K562 (cell line): ENCODE measurements around the gene KDM4C. TPM values are rescaled to one million over a fixed set of nuclear protein-coding genes. Genes with fewer than 3 reads are reported as not detected.

Source experiments
- ATAC-seq: fragments of 200-7000 bp; cut with Tn5 transposase; 3 replicates; pipeline ENCODE4 v1.9.1; 2020; ENCODE audit warnings: moderate library complexity
- BruUV-seq: library from RNA; stranded (reverse); fragments of 400-500 nt; replicated peaks from 2 replicates; lab custom pipeline; 2021; lab: Mats Ljungman, UMichigan
- CTCF ChIA-PET: fragments of 300-600 bp; formaldehyde crosslinking; extraction: SDS; loops from one replicate; lab custom pipeline; 2021; ENCODE audit warnings: low intra/inter-chr PET ratio; lab: Yijun Ruan, JAX
- POLR2A ChIA-PET: fragments of 300-600, 350-650 bp; sonication (Branson Sonifier 250); formaldehyde crosslinking; extraction: SDS; loops from one replicate; lab custom pipeline; 2021; ENCODE audit warnings: antibody characterized with exemption, inconsistent platforms; lab: Yijun Ruan, JAX
- DNase-seq, 4 experiments: peaks; one replicate each; pipeline versions ENCODE4 v3.0.0 to v3.0.0-alpha.2; 2011 to 2018; ENCODE audit warnings: low spot score in 3 of 4, mixed read lengths in 3 of 4; ENCODE audit errors: extremely low read depth in 1 of 4
- FAIRE-seq: peaks from 2 replicates; lab custom pipeline; 2011; peaks lifted over from hg19 to GRCh38; lab: Jason Lieb, UNC
- H2AFZ ChIP-seq: 2 replicates; pipeline ENCODE4 v1.6.0; 2011; ENCODE audit warnings: low read depth, low read length, control low read depth, inconsistent platforms
- H3K27ac ChIP-seq: fragments of 200-600 bp; 3 replicates; pipeline ENCODE4 v1.8.0; 2011; ENCODE audit warnings: low read depth, mild to moderate bottlenecking, control low read depth, inconsistent platforms, low read length, moderate library complexity, mixed read lengths; ENCODE audit errors: extremely low read depth
- H3K27me3 ChIP-seq, 2 experiments: fragments of 300-600 bp in 1 of 2; 2 replicates in 1 of 2; 3 replicates in 1 of 2; pipeline versions ENCODE4 v1.6.0 to v1.8.0; 2011; ENCODE audit warnings: inconsistent platforms in 2 of 2, low read length in 2 of 2, mild to moderate bottlenecking in 1 of 2, mixed read lengths in 1 of 2, moderate library complexity in 1 of 2; ENCODE audit not compliant: control insufficient read depth in 2 of 2, insufficient read depth in 2 of 2
- H3K36me3 ChIP-seq: fragments of 300-600 bp; 3 replicates; pipeline ENCODE4 v1.8.0; 2011; ENCODE audit warnings: mild to moderate bottlenecking, low read length, inconsistent platforms; ENCODE audit not compliant: control insufficient read depth, insufficient read depth
- H3K4me1 ChIP-seq, 2 experiments: fragments of 200-600 bp in 1 of 2; replicated peaks in 1 of 2; 2 replicates in 1 of 2; 3 replicates in 1 of 2; pipeline versions ENCODE4 v1.5.1 to v1.8.0; 2011; ENCODE audit warnings: inconsistent platforms in 2 of 2, low read length in 2 of 2, mild to moderate bottlenecking in 1 of 2, mixed read lengths in 1 of 2, moderate library complexity in 1 of 2; ENCODE audit not compliant: control insufficient read depth in 2 of 2, insufficient read depth in 2 of 2
- H3K4me2 ChIP-seq: 2 replicates; pipeline ENCODE4 v1.6.1; 2011; ENCODE audit warnings: low read length, control low read depth, inconsistent platforms, mixed read lengths; ENCODE audit not compliant: insufficient read depth
- H3K4me3 ChIP-seq: fragments of 200-600 bp; sonication (generic), shearing (Covaris generic); 2 replicates; pipeline ENCODE4 v1.5.1; 2016; ENCODE audit warnings: control low read depth, inconsistent platforms
- H3K79me2 ChIP-seq: fragments of 200-600 bp; 3 replicates; pipeline ENCODE4 v1.8.0; 2011; ENCODE audit warnings: low read length, inconsistent platforms; ENCODE audit not compliant: control insufficient read depth, insufficient read depth
- H3K9ac ChIP-seq, 2 experiments: 2 replicates each; pipeline versions ENCODE4 v1.6.0 to v1.6.1; 2011; ENCODE audit warnings: low read depth in 2 of 2, low read length in 2 of 2, control low read depth in 1 of 2, inconsistent platforms in 1 of 2, mild to moderate bottlenecking in 1 of 2, mixed read lengths in 1 of 2; ENCODE audit not compliant: insufficient read depth in 1 of 2
- H3K9me1 ChIP-seq: one replicate; pipeline ENCODE4 v1.6.0; 2011; ENCODE audit warnings: inconsistent platforms, mild to moderate bottlenecking, low read length, moderate library complexity; ENCODE audit not compliant: control insufficient read depth, insufficient read depth
- H3K9me3 ChIP-seq: replicated peaks from 2 replicates; pipeline ENCODE4 v1.5.1; 2011; ENCODE audit warnings: low read depth, low read length, inconsistent platforms; ENCODE audit not compliant: control insufficient read depth, insufficient read depth
- H4K20me1 ChIP-seq: replicated peaks from 2 replicates; pipeline ENCODE4 v1.6.1; 2011; ENCODE audit warnings: low read length, inconsistent platforms, mixed read lengths; ENCODE audit not compliant: control insufficient read depth, insufficient read depth
- CBX2 ChIP-seq: fragments of 200-600 bp; sonication (generic); IDR thresholded peaks from one replicate; pipeline ENCODE4 v1.6.1; 2012; ENCODE audit warnings: mild to moderate bottlenecking, low read length, inconsistent platforms; ENCODE audit not compliant: insufficient read depth, poor library complexity, severe bottlenecking
- CCNT2 ChIP-seq: IDR thresholded peaks from 2 replicates; pipeline ENCODE4 v1.6.1; 2011; ENCODE audit warnings: borderline replicate concordance, low read depth, mild to moderate bottlenecking, moderate library complexity, mixed read lengths, low read length; ENCODE audit not compliant: insufficient read length; ENCODE audit errors: extremely low read depth
- HLTF ChIP-seq: fragments of 450-650 bp; IDR thresholded peaks from 2 replicates; pipeline ENCODE4 v1.6.1; 2016
- KDM5B ChIP-seq: fragments of 200-600 bp; sonication (generic); IDR thresholded peaks from 2 replicates; pipeline ENCODE4 v1.6.1; 2012; ENCODE audit warnings: low read depth, mild to moderate bottlenecking, moderate library complexity, low read length, control low read depth, inconsistent platforms; ENCODE audit not compliant: insufficient replicate concordance
- NFIC ChIP-seq: fragments of 450-650 bp; IDR thresholded peaks from 2 replicates; pipeline ENCODE4 v1.6.1; 2017; ENCODE audit warnings: mild to moderate bottlenecking, inconsistent platforms
- NR2C1 ChIP-seq, 2 experiments: fragments of 450-650 bp; IDR thresholded peaks; 2 replicates each; pipeline ENCODE4 v1.6.1; 2017; ENCODE audit warnings: mild to moderate bottlenecking in 2 of 2, antibody characterized with exemption in 1 of 2, inconsistent platforms in 1 of 2, missing compliant biosample characterization in 1 of 2, missing genetic modification characterization in 1 of 2
- ZNF589 ChIP-seq: fragments of 200-800 bp; sonication (Bioruptor generic); IDR thresholded peaks from 2 replicates; pipeline ENCODE4 v1.6.1; 2016; ENCODE audit warnings: low read depth, missing genetic modification characterization, missing compliant biosample characterization
- WGBS: fragments of 100-300 bp; shearing (Covaris generic); methylation state at CpG from one replicate; pipeline ENCODE4 v1.1.6; 2016; ENCODE audit warnings: low coverage, mixed read lengths; ENCODE audit not compliant: insufficient coverage; ENCODE audit errors: missing lambda C conversion rate; 5-methylcytosine and 5-hydroxymethylcytosine counted together
- in situ Hi-C: fragments of 300-500 bp; cut with MboI; formaldehyde crosslinking; loops from 4 replicates; pipeline ENCODE4 v1.15.0; 2018; ENCODE audit warnings: inconsistent platforms, mixed read lengths
- intact Hi-C: fragments of 100-400 bp; cut with micrococcal nuclease; formaldehyde crosslinking; loops from 2 replicates; pipeline ENCODE4 v1.14.2; 2022
- polyA plus RNA-seq, 8 experiments: library from polyadenylated mRNA; depleted of rRNA in 4 of 8; stranded (reverse) in 5 of 8; unstranded in 3 of 8; fragments of >200 nt; fragmentation: Nextera tagmentation in 2 of 8; fragmentation: Illumina TruSeq in 1 of 8; extraction: Ambion mirVana in 2 of 8; extraction: Trizol in 1 of 8; gene quantifications; 2 replicates each; pipeline versions ENCODE4 v1.2.1 to v1.2.3, GENCODE V29; 2011 to 2014; ENCODE audit warnings: inconsistent platforms in 1 of 8, missing spikeins in 1 of 8
- total RNA-seq, 7 experiments: library from RNA; depleted of rRNA in 6 of 7; stranded (reverse); fragments of >200 nt in 6 of 7; fragmentation: Illumina TruSeq in 2 of 7; extraction: Trizol in 2 of 7; gene quantifications; 2 replicates each; pipeline versions ENCODE4 v1.2.1 to v1.2.3, GENCODE V29; 2011 to 2021; ENCODE audit warnings: low replicate concordance in 1 of 7
- TF ChIP-seq, protein P1 (sequence below), 3 experiments: IDR thresholded peaks in 2 of 3; conservative IDR thresholded peaks in 1 of 3; 2 replicates each; pipeline ENCODE4 v1.5.1; 2011 to 2012; ENCODE audit warnings: low read length in 3 of 3, mild to moderate bottlenecking in 3 of 3, control low read depth in 2 of 3, improper control_type of control experiment in 1 of 3, inconsistent platforms in 1 of 3, low read depth in 1 of 3, mixed read lengths in 1 of 3, moderate library complexity in 1 of 3; ENCODE audit not compliant: insufficient read depth in 2 of 3
- TF ChIP-seq, protein P2 (sequence below): IDR thresholded peaks from 3 replicates; pipeline ENCODE4 v1.6.1; 2011; ENCODE audit warnings: borderline replicate concordance, mild to moderate bottlenecking, moderate library complexity; ENCODE audit not compliant: insufficient read length; ENCODE audit errors: extremely low read depth

KDM4C gene
- total and polyA plus RNA-seq, 9 of the 15 experiments (the other 6 are each of a cell fraction or from before 2014, with no cell fraction given), result 5.4 to 17.0 (median 12.6) TPM

GRCh38 chr9:6907772-6908381, 150.1 kb downstream of the KDM4C start (continued):
- TF ChIP-seq, protein P1, sequence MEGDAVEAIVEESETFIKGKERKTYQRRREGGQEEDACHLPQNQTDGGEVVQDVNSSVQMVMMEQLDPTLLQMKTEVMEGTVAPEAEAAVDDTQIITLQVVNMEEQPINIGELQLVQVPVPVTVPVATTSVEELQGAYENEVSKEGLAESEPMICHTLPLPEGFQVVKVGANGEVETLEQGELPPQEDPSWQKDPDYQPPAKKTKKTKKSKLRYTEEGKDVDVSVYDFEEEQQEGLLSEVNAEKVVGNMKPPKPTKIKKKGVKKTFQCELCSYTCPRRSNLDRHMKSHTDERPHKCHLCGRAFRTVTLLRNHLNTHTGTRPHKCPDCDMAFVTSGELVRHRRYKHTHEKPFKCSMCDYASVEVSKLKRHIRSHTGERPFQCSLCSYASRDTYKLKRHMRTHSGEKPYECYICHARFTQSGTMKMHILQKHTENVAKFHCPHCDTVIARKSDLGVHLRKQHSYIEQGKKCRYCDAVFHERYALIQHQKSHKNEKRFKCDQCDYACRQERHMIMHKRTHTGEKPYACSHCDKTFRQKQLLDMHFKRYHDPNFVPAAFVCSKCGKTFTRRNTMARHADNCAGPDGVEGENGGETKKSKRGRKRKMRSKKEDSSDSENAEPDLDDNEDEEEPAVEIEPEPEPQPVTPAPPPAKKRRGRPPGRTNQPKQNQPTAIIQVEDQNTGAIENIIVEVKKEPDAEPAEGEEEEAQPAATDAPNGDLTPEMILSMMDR (IDR thresholded peaks at IDR 0.05 in 2 of 3, conservative IDR thresholded peaks at IDR 0.05 in 1 of 3; ENCODE audit: insufficient read depth in 2 of 3, low read depth in 1 of 3, low read length in 3 of 3), result peak in 2 of 3 experiments; percentile 37 to 77; a peak in 4 of 6 replicates

DNA sequence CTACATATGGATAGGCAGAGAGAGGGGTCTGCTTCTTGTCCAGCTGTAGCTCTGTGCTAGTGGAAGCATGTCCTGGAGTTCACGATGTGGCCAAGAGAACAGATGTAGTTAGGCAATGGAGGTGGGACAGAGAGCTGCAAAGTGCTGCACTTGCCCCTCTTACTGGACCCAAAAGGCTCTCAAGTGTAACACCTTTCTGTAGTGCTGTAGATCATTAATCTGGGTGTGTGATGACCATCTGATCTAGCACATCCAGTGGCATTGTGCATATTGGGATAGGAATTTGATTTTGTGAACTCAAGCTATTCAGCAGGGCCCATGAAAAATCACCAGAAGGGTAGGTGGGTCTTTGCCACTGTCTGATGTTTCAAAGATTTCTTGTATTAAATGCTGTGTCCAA, 151.4 kb downstream of the KDM4C start:
- ATAC-seq, result no peak
- no peaks in the 10 kb centered on the region for H3K9me3 ChIP-seq
- no peak for FAIRE-seq
- no peaks in the 10 kb centered on the region for H3K27me3 ChIP-seq
- H3K4me2 ChIP-seq, result no peak overlapping the region
- H3K36me3 ChIP-seq, result no peaks in the 10 kb centered on the region; the same call in 2 of the 3 replicates
- no peak overlapping the region for H3K4me3 ChIP-seq
- H3K9ac ChIP-seq, result no peak overlapping the region
- no peak overlapping the region for H2AFZ ChIP-seq
- H4K20me1 ChIP-seq, result no peaks in the 10 kb centered on the region
- CTCF ChIA-PET, result no interaction called here
- intact Hi-C loops (loop anchor here (2.0 to 10.0 kb wide), 3 partner anchors 82 to 628 kb away; no protein-coding TSS in a partner anchor), in situ Hi-C loops (loop anchor here (25.0 kb wide), 1 partner anchor 278 kb away; no protein-coding TSS in a partner anchor)
- no TSS peak for BruUV-seq
- H3K27ac ChIP-seq, result no peak overlapping the region
- POLR2A ChIA-PET, result interaction anchor here (0.6 kb wide), 1 partner anchor 16 kb away, joined by 3 read pairs; no protein-coding TSS in a partner anchor
- no peaks in the 10 kb centered on the region; the same call in 2 of the 3 replicates for H3K79me2 ChIP-seq
- TF ChIP-seq NFIC (no peak), KDM5B (no peak), NR2C1 (IDR thresholded peaks at IDR 0.05) (no peak), NR2C1 (tag; IDR thresholded peaks at IDR 0.05) (no peak), ZNF589 (CRISPR knock-in tag) (no peak), CCNT2 (no peak), HLTF (no peak), CBX2 (no peak)
- TF ChIP-seq, protein P2, sequence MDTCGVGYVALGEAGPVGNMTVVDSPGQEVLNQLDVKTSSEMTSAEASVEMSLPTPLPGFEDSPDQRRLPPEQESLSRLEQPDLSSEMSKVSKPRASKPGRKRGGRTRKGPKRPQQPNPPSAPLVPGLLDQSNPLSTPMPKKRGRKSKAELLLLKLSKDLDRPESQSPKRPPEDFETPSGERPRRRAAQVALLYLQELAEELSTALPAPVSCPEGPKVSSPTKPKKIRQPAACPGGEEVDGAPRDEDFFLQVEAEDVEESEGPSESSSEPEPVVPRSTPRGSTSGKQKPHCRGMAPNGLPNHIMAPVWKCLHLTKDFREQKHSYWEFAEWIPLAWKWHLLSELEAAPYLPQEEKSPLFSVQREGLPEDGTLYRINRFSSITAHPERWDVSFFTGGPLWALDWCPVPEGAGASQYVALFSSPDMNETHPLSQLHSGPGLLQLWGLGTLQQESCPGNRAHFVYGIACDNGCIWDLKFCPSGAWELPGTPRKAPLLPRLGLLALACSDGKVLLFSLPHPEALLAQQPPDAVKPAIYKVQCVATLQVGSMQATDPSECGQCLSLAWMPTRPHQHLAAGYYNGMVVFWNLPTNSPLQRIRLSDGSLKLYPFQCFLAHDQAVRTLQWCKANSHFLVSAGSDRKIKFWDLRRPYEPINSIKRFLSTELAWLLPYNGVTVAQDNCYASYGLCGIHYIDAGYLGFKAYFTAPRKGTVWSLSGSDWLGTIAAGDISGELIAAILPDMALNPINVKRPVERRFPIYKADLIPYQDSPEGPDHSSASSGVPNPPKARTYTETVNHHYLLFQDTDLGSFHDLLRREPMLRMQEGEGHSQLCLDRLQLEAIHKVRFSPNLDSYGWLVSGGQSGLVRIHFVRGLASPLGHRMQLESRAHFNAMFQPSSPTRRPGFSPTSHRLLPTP, result no peak
- TF ChIP-seq, all 486 proteins: peak for 0
- no peaks in the 10 kb centered on the region; a peak in 2 of 5 replicates for H3K4me1 ChIP-seq
- no peaks in the 10 kb centered on the region for H3K9me1 ChIP-seq
- DNase-seq, result no peak
- WGBS, result 100% methylated on average over 1 of the region's 1 CpG
